PC-9 (cell line): Measurements from ENCODE around the gene CDC5L.

ENCODE experiments used
- EZH2 ChIP-seq: fragments of 200-600 bp; sonication (generic); IDR thresholded peaks from 2 replicates; pipeline ENCODE4 v1.8.0; 2017; ENCODE audit warnings: antibody characterized with exemption, low read depth
- TF ChIP-seq, protein P1 (sequence below): fragments of 200-600 bp; sonication (generic); conservative IDR thresholded peaks from 2 replicates; pipeline ENCODE4 v1.6.1; 2017; ENCODE audit warnings: mixed run types, antibody characterized with exemption, mild to moderate bottlenecking, moderate library complexity

DNA sequence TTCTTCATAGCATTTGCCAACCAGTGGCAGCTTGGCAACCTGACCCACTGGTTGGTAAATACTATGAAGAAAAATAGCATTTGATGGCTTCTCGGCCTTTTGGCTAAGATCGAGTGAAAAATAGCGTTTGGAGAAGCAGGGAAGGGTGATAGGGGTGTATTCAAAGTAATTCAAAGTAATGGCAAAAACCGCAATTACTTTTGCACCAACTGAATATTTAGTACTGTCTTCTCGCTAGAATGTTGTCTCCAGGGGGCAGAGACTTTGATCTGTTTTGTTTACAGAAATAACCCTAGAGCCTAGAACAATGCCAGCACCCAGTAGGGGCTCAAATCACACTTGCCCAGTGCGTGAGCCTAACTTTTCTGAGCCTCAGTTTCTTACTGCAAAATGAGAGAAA is 106.1 kb downstream of the CDC5L start:
- TF ChIP-seq, protein P1, sequence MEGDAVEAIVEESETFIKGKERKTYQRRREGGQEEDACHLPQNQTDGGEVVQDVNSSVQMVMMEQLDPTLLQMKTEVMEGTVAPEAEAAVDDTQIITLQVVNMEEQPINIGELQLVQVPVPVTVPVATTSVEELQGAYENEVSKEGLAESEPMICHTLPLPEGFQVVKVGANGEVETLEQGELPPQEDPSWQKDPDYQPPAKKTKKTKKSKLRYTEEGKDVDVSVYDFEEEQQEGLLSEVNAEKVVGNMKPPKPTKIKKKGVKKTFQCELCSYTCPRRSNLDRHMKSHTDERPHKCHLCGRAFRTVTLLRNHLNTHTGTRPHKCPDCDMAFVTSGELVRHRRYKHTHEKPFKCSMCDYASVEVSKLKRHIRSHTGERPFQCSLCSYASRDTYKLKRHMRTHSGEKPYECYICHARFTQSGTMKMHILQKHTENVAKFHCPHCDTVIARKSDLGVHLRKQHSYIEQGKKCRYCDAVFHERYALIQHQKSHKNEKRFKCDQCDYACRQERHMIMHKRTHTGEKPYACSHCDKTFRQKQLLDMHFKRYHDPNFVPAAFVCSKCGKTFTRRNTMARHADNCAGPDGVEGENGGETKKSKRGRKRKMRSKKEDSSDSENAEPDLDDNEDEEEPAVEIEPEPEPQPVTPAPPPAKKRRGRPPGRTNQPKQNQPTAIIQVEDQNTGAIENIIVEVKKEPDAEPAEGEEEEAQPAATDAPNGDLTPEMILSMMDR = no peak
- no peak for TF ChIP-seq EZH2
